ENCODE data around the gene NUPR1. TPM values are rescaled to one million over a fixed set of nuclear protein-coding genes. Genes with fewer than 3 reads are reported as not detected.

The NUPR1 gene
- total and polyA plus RNA-seq, 2 of the 13 experiments (the other 11 are each of a cell fraction or from before 2014, with no cell fraction given), result 18.0 to 25.6 TPM

GRCh38 chr16:28526201-28527099, 12.3 kb downstream of the NUPR1 start (continued):
- TF ChIP-seq ZNF280B (CRISPR knock-in tag; IDR thresholded peaks at IDR 0.05; ENCODE audit: borderline replicate concordance) (no peak), DMTF1 (CRISPR knock-in tag; IDR thresholded peaks at IDR 0.05) (0 out of 2 replicates have a peak, but pooled peaks have one; percentile 64), HES4 (CRISPR knock-in tag; IDR thresholded peaks at IDR 0.05; ENCODE audit: borderline replicate concordance) (no peak), RCOR2 (CRISPR knock-in tag; IDR thresholded peaks at IDR 0.05) (peak; percentile 98), ZFX (CRISPR knock-in tag; IDR thresholded peaks at IDR 0.05; ENCODE audit: low read depth) (peak; percentile 55; the same call in 1 of the 2 replicates), ZNF530 (CRISPR knock-in tag; IDR thresholded peaks at IDR 0.05; ENCODE audit: low read depth) (no peak), PHB2 (IDR thresholded peaks at IDR 0.05; ENCODE audit: partially characterized antibody) (no peak), SP2 (CRISPR knock-in tag; IDR thresholded peaks at IDR 0.05) (no peak), ZNF652 (CRISPR knock-in tag; IDR thresholded peaks at IDR 0.05; ENCODE audit: borderline replicate concordance, low read depth) (peak; percentile 73), ZNF264 (CRISPR knock-in tag; IDR thresholded peaks at IDR 0.05) (peak; percentile 88; the same call in 1 of the 2 replicates), SIX4 (CRISPR knock-in tag; IDR thresholded peaks at IDR 0.05) (peak; percentile 82; the same call in 1 of the 2 replicates), POLR2AphosphoS2 (IDR thresholded peaks at IDR 0.05; ENCODE audit: low read depth, low read length) (no peak), MTF2 (CRISPR knock-in tag; IDR thresholded peaks at IDR 0.05; ENCODE audit: borderline replicate concordance) (no peak), ZSCAN21 (CRISPR knock-in tag; IDR thresholded peaks at IDR 0.05; ENCODE audit: borderline replicate concordance) (no peak), FLYWCH1 (CRISPR knock-in tag; IDR thresholded peaks at IDR 0.05) (no peak), THAP9 (CRISPR knock-in tag; IDR thresholded peaks at IDR 0.05; ENCODE audit: borderline replicate concordance) (peak; percentile 56; the same call in 1 of the 2 replicates), HOXA3 (CRISPR knock-in tag; IDR thresholded peaks at IDR 0.05) (peak; percentile 82), MTA3 (CRISPR knock-in tag; IDR thresholded peaks at IDR 0.05) (no peak), TSC22D2 (CRISPR knock-in tag; IDR thresholded peaks at IDR 0.05; ENCODE audit: borderline replicate concordance) (peak; percentile 19; the same call in 1 of the 2 replicates)
